Measurements from ENCODE around the gene SLC9A5. TPM values are rescaled to one million over a fixed set of nuclear protein-coding genes. Genes with fewer than 3 reads are reported as not detected.

SLC9A5 gene
- total RNA-seq, 3 donors from 2014 or later = 1.7 to 2.6 (median 1.9) TPM

DNA sequence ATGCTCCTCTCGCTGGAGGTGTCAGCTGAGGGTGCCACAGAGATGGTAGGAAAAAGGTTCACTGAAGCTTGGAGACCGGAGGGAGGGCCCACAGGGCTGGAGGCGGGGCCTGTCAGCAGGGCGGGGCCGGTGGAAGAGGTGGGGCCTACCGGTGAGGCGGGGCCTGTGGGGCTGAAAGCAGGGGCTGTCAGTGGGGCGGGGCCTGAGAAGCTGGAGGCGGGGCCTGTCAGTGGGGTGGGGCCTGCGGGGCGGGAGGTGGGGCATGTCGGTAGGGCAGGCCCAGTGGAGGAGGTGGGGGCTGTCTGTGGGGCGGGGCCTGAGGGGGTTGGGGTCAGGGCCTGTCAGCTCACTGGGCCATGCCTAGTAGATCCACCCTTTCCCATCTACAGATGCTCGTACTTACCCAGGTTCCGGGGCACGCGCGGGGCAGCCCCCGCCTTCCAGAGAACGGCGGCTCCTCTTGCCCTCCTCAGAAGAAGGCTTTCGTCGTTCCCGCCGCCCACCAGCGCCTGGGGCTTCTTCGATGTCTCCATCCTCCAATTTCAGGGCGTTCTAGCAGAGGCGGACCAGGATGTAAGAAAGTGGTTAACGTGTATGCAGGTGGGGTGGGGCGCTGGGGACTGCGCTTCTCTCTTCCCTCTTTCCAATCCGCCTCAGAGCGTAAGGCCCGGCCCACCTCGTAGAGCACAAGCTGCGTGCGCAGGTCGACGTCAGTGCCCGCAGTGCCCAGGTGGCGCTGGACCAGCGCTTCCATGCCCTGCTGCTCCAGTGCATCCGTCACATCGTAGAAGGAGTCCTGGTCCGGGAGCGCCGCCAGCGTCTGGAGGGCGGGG lies 12.0 kb upstream of the SLC9A5 start:
- Histone ChIP-seq H3K36me3 (ENCODE audit: low read depth) (peaks cover 8% of the 10 kb centered on the region), H3K4me3 (no peak overlapping the region), H3K9me3 (no peaks in the 10 kb centered on the region), H3K4me1 (ENCODE audit: low read depth) (peaks cover 16% of the 10 kb centered on the region)
- intact Hi-C loops (cut with DNase I, micrococcal nuclease) = no loop called here
- DNase-seq (peak; percentile 55 to 73 (median 72)), ATAC-seq (peak; percentile 67)
- TF ChIP-seq, protein P1, sequence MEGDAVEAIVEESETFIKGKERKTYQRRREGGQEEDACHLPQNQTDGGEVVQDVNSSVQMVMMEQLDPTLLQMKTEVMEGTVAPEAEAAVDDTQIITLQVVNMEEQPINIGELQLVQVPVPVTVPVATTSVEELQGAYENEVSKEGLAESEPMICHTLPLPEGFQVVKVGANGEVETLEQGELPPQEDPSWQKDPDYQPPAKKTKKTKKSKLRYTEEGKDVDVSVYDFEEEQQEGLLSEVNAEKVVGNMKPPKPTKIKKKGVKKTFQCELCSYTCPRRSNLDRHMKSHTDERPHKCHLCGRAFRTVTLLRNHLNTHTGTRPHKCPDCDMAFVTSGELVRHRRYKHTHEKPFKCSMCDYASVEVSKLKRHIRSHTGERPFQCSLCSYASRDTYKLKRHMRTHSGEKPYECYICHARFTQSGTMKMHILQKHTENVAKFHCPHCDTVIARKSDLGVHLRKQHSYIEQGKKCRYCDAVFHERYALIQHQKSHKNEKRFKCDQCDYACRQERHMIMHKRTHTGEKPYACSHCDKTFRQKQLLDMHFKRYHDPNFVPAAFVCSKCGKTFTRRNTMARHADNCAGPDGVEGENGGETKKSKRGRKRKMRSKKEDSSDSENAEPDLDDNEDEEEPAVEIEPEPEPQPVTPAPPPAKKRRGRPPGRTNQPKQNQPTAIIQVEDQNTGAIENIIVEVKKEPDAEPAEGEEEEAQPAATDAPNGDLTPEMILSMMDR (IDR thresholded peaks at IDR 0.05) = no peak

DNA sequence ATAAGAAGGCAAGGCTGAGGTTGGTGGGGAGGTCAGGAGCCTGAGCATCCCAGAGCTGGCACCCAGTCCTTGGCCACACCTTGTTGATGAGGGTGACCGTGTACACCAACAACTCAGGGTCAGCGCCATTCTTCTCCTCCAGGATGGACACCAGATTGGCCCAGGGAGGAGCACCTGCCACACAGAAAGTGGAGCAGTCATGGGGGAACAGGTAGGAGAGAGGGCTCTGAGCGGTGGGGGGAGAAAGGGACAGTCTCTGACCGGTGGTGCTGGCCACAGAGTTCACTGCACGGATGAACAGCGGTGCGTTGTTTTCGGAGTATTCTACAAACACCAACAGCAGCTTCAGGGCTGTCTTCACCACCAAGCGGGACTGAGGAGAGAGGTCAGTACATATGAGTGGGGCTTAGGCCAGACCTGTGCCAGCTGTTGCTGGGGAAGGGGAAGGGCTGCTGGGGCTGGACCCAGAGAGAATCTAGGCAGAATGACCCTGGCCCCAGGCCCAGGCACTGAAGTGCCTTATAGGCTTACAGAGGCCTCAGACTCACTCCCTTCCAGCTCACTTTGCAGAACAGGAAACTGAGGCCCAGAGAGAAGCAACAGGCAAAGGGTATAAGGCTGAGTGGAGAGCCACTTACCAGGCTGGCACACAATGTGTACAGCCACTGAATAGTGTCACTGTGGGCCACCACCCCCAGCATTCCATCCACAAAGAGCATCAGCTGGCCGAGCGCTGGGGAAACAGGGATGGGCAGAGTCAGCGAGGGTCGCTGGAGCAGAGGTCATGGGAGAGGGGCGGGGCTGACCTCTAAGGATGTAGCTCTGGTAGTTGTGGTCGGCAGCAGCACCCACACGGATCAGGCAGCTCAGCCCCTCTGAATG lies 11.1 kb upstream of the SLC9A5 start:
- TF ChIP-seq, protein P1 (IDR thresholded peaks at IDR 0.05) = no peak
- H3K9me3 ChIP-seq = no peaks in the 10 kb centered on the region
- ATAC-seq = no peak
- intact Hi-C loops (cut with DNase I, micrococcal nuclease) = no loop called here
- peaks cover 24% of the 10 kb centered on the region for H3K4me1 ChIP-seq (ENCODE audit: low read depth)
- peaks cover 8% of the 10 kb centered on the region for H3K36me3 ChIP-seq (ENCODE audit: low read depth)
- no peak overlapping the region for H3K4me3 ChIP-seq
- DNase-seq = peak in 2 of 3 donors; percentile 15 to 52

DNA sequence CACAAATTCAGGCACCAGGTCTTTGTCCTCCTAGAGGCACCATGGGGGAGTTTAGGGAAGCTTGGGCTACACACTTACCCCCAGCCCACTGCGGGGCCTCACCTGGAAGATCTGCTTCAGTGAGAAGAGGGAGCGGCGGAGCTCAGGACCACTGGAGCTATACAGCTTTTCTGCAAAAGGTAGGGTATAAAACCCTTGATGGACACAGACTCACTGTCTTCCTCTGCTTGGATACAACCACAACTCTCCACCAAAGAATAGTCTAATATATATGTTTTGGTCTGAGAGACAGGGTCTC lies 10.6 kb upstream of the SLC9A5 start:
- DNase-seq (no peak), ATAC-seq (no peak)
- intact Hi-C loops (cut with DNase I, micrococcal nuclease) = no loop called here
- Histone ChIP-seq H3K9me3 (no peaks in the 10 kb centered on the region), H3K4me1 (ENCODE audit: low read depth) (peaks cover 26% of the 10 kb centered on the region), H3K4me3 (no peak overlapping the region), H3K36me3 (ENCODE audit: low read depth) (peaks cover 8% of the 10 kb centered on the region)
- TF ChIP-seq, protein P1 (IDR thresholded peaks at IDR 0.05) = no peak

DNA sequence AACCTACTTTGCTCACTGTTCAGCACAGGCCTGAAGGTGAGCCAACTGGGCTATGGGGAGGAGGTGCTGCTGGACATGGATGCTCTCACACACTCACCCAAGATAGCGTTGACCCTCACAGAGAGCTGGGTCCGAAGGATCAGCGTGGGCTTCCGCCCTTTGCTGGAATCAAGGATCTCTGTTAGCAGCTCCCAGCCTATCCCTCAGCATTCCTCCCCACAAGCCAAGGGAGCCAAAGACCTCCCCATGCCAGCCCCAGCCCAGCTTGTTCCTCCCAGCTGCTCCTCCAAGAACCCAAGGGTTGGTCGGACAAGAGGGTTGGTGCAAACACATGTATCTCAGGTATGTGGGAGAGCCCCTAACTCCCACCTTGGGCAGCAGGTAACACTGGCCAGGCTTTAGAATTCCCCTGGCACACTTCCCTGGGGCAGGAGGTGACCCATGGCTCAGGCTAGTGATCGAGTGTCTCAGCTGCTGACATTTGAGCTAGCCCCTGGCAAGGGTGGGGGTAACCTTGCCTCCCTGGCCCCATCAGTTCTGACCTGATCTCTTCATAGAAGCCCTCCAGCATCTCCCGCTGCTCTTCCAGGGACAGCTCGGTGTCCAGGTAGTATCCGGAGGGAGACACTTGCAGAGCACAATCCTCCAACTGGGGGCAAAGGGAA lies 9.8 kb upstream of the SLC9A5 start:
- Histone ChIP-seq H3K4me1 (ENCODE audit: low read depth) (peaks cover 32% of the 10 kb centered on the region), H3K9me3 (no peaks in the 10 kb centered on the region), H3K36me3 (ENCODE audit: low read depth) (peaks cover 8% of the 10 kb centered on the region), H3K4me3 (no peak overlapping the region)
- ATAC-seq (no peak), DNase-seq (peak in 2 of 3 donors; percentile 20 to 29)
- intact Hi-C loops (cut with DNase I, micrococcal nuclease) = no loop called here
- TF ChIP-seq, protein P1 (IDR thresholded peaks at IDR 0.05) = no peak

DNA sequence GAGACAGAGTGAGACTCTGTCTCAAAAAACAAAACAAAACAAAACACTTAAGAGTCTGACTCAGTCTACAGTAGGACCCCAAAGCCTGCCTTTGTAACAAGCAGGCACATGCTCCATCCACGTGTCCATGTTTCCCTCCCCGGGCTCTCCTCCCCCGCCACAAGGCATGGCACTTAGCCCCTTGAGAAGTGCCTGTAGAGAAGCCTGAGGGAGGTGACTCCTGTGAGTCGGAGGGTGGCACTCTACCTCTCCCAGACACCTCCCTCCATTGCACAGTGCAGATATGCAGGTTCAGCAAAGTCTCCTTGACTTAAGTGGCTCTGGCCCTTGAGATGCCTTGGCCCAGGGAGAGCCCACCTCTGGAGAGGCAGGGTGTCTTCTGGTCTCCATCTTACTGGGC lies 8.3 kb upstream of the SLC9A5 start:
- intact Hi-C loops (cut with DNase I, micrococcal nuclease) = no loop called here
- TF ChIP-seq, protein P1 (IDR thresholded peaks at IDR 0.05) = no peak
- H3K36me3 ChIP-seq (ENCODE audit: low read depth) = peaks cover 8% of the 10 kb centered on the region
- ATAC-seq (no peak), DNase-seq (peak in 2 of 3 donors; percentile 45 to 46)
- no peak overlapping the region for H3K4me3 ChIP-seq
- peaks cover 47% of the 10 kb centered on the region for H3K4me1 ChIP-seq (ENCODE audit: low read depth)
- no peaks in the 10 kb centered on the region for H3K9me3 ChIP-seq

Data from mucosa of descending colon (tissue), 3 donors.